HG03520 (cell line): ENCODE measurements around the gene CDH23.
A peak's percentile ranks its signal among the peaks of the same experiment; 100 is the strongest.
"Not testable (repeated sequence)": the region's sequence is repeated elsewhere in the genome, so short reads cannot be mapped to it uniquely, and the experiment has no call there.

ENCODE experiments used
- ATAC-seq: cut with Tn5 transposase; IDR thresholded peaks from one replicate; pipeline ENCODE4 v1.9.1; 2021; ENCODE audit warnings: mild to moderate bottlenecking, moderate library complexity; ENCODE audit not compliant: unreplicated experiment

The CDH23 gene

GRCh38 chr10:71837098-71837827 lies 440.5 kb downstream of the CDH23 start:
- ATAC-seq = no peak

GRCh38 chr10:71838264-71839211 lies 441.8 kb downstream of the CDH23 start:
- no peak for ATAC-seq

GRCh38 chr10:71840177-71840957 lies 443.6 kb downstream of the CDH23 start:
- ATAC-seq = no peak

GRCh38 chr10:71840958-71841335 lies 444.2 kb downstream of the CDH23 start:
- no peak for ATAC-seq

- no peak for ATAC-seq
These were observed 445.7 kb downstream of the CDH23 start for GRCh38 chr10:71842422-71842821.

- no peak for ATAC-seq
These were observed 446.4 kb downstream of the CDH23 start for GRCh38 chr10:71842856-71843686.

- ATAC-seq = no peak
These were observed 447.4 kb downstream of the CDH23 start for GRCh38 chr10:71844084-71844483.

GRCh38 chr10:71844695-71845094 lies 448.0 kb downstream of the CDH23 start:
- no peak for ATAC-seq

- ATAC-seq = no peak
These were observed 449.0 kb downstream of the CDH23 start for GRCh38 chr10:71845410-71846405.

- no peak for ATAC-seq
These were observed 450.1 kb downstream of the CDH23 start for GRCh38 chr10:71846816-71847215.

GRCh38 chr10:71847418-71847817 lies 450.7 kb downstream of the CDH23 start:
- no peak for ATAC-seq

GRCh38 chr10:71848325-71849275 lies 451.9 kb downstream of the CDH23 start:
- no peak for ATAC-seq

- no peak for ATAC-seq
These were observed 452.8 kb downstream of the CDH23 start for GRCh38 chr10:71849461-71849908.

GRCh38 chr10:71850021-71850742 lies 453.5 kb downstream of the CDH23 start:
- no peak for ATAC-seq

GRCh38 chr10:71850743-71851464 lies 454.2 kb downstream of the CDH23 start, which contains the start of gene PSAP:
PSAP (minus strand) TSS chr10:71851251; CDS start chr10:71851221, 30 bp downstream.
- peak; percentile 89 for ATAC-seq

- ATAC-seq = not testable (repeated sequence)
These were observed 454.9 kb downstream of the CDH23 start for GRCh38 chr10:71851465-71852095.
